GM19452 (cell line): ENCODE measurements around the gene NXPH1.

Source experiments
- ATAC-seq: cut with Tn5 transposase; IDR thresholded peaks from one replicate; pipeline ENCODE4 v1.9.1; 2021; ENCODE audit not compliant: unreplicated experiment

NXPH1 gene

GRCh38 chr7:8585591-8585990 lies 152.2 kb downstream of the NXPH1 start:
- no peak for ATAC-seq

- ATAC-seq, result no peak
These were observed 156.8 kb downstream of the NXPH1 start for GRCh38 chr7:8590225-8590624.

GRCh38 chr7:8590791-8591190 lies 157.4 kb downstream of the NXPH1 start:
- ATAC-seq, result no peak

- ATAC-seq, result no peak
These were observed 157.9 kb downstream of the NXPH1 start for GRCh38 chr7:8591289-8591688.

- ATAC-seq, result no peak
These were observed 158.8 kb downstream of the NXPH1 start for GRCh38 chr7:8592167-8592566.

- ATAC-seq, result no peak
These were observed 160.7 kb downstream of the NXPH1 start for GRCh38 chr7:8594115-8594514.

- no peak for ATAC-seq
These were observed 164.2 kb downstream of the NXPH1 start for GRCh38 chr7:8597565-8597964.

GRCh38 chr7:8601121-8601520 lies 167.7 kb downstream of the NXPH1 start:
- no peak for ATAC-seq

GRCh38 chr7:8605221-8605620 lies 171.8 kb downstream of the NXPH1 start:
- no peak for ATAC-seq

- ATAC-seq, result no peak
These were observed 179.2 kb downstream of the NXPH1 start for GRCh38 chr7:8612584-8612983.

- no peak for ATAC-seq
These were observed 179.8 kb downstream of the NXPH1 start for GRCh38 chr7:8613191-8613590.

GRCh38 chr7:8615019-8615418 lies 181.6 kb downstream of the NXPH1 start:
- no peak for ATAC-seq

GRCh38 chr7:8618441-8619070 lies 185.1 kb downstream of the NXPH1 start:
- no peak for ATAC-seq

GRCh38 chr7:8620169-8620568 lies 186.8 kb downstream of the NXPH1 start:
- ATAC-seq, result no peak

- ATAC-seq, result no peak
These were observed 192.2 kb downstream of the NXPH1 start for GRCh38 chr7:8625612-8626011.

GRCh38 chr7:8627325-8627724 lies 193.9 kb downstream of the NXPH1 start:
- no peak for ATAC-seq

- ATAC-seq, result no peak
These were observed 195.2 kb downstream of the NXPH1 start for GRCh38 chr7:8628656-8629055.

- ATAC-seq, result no peak
These were observed 196.1 kb downstream of the NXPH1 start for GRCh38 chr7:8629504-8629903.

- ATAC-seq, result no peak
These were observed 203.9 kb downstream of the NXPH1 start for GRCh38 chr7:8637322-8637721.

- no peak for ATAC-seq
These were observed 204.7 kb downstream of the NXPH1 start for GRCh38 chr7:8638076-8638475.

GRCh38 chr7:8639668-8640067 lies 206.3 kb downstream of the NXPH1 start:
- ATAC-seq, result no peak

GRCh38 chr7:8640671-8641070 lies 207.3 kb downstream of the NXPH1 start:
- ATAC-seq, result no peak
